Measurements from ENCODE around the gene KIAA0825.
A peak's percentile ranks its signal among the peaks of the same experiment; 100 is the strongest.
"Not testable (repeated sequence)": the region's sequence is repeated elsewhere in the genome, so short reads cannot be mapped to it uniquely, and the experiment has no call there.

KIAA0825 gene

GRCh38 chr5:94161801-94162200, 456.6 kb downstream of the KIAA0825 start:
- in situ Hi-C loops (cut with HindIII; ENCODE audit: low sequenced_read_pairs), result no loop called here

GRCh38 chr5:94159144-94159543, 459.3 kb downstream of the KIAA0825 start:
- TF ChIP-seq CTCF (IDR thresholded peaks at IDR 0.05; ENCODE audit: low read depth, low read length, missing control alignments), result no peak
- in situ Hi-C loops (cut with HindIII; ENCODE audit: low sequenced_read_pairs), result no loop called here
- DNase-seq (ENCODE audit: low read depth), result no peak
- H3K4me3 ChIP-seq (ENCODE audit: low read depth, low read length), result no peak overlapping the region

More at GRCh38 chr5:94161801-94162200, 456.6 kb downstream of the KIAA0825 start:
- no peak overlapping the region for H3K4me3 ChIP-seq (ENCODE audit: low read depth, low read length)
- DNase-seq (ENCODE audit: low read depth), result no peak
- no peak for TF ChIP-seq CTCF (IDR thresholded peaks at IDR 0.05; ENCODE audit: low read depth, low read length, missing control alignments)

- no peak for DNase-seq (ENCODE audit: low read depth)
- in situ Hi-C loops (cut with HindIII; ENCODE audit: low sequenced_read_pairs), result no loop called here
These were observed 460.5 kb downstream of the KIAA0825 start for GRCh38 chr5:94157704-94158539.

GRCh38 chr5:94154672-94155071, 463.7 kb downstream of the KIAA0825 start:
- no peak overlapping the region for H3K4me3 ChIP-seq (ENCODE audit: low read depth, low read length)
- TF ChIP-seq CTCF (IDR thresholded peaks at IDR 0.05; ENCODE audit: low read depth, low read length, missing control alignments), result no peak
- in situ Hi-C loops (cut with HindIII; ENCODE audit: low sequenced_read_pairs), result no loop called here
- DNase-seq (ENCODE audit: low read depth), result no peak

More at GRCh38 chr5:94157704-94158539, 460.5 kb downstream of the KIAA0825 start:
- no peak for TF ChIP-seq CTCF (IDR thresholded peaks at IDR 0.05; ENCODE audit: low read depth, low read length, missing control alignments)
- H3K4me3 ChIP-seq (ENCODE audit: low read depth, low read length), result no peak overlapping the region

GRCh38 chr5:94153736-94154450, 464.5 kb downstream of the KIAA0825 start:
- peak; percentile 11 for DNase-seq (ENCODE audit: low read depth)
- H3K4me3 ChIP-seq (ENCODE audit: low read depth, low read length), result no peak overlapping the region
- in situ Hi-C loops (cut with HindIII; ENCODE audit: low sequenced_read_pairs), result no loop called here
- TF ChIP-seq CTCF (IDR thresholded peaks at IDR 0.05; ENCODE audit: low read depth, low read length, missing control alignments), result no peak

GRCh38 chr5:94143621-94144020, 474.8 kb downstream of the KIAA0825 start:
- H3K4me3 ChIP-seq (ENCODE audit: low read depth, low read length); DNase-seq (ENCODE audit: low read depth); in situ Hi-C loops (cut with HindIII; ENCODE audit: low sequenced_read_pairs): not testable (repeated sequence)

- in situ Hi-C loops (cut with HindIII; ENCODE audit: low sequenced_read_pairs), result no loop called here
- TF ChIP-seq CTCF (IDR thresholded peaks at IDR 0.05; ENCODE audit: low read depth, low read length, missing control alignments), result no peak
- no peak overlapping the region for H3K4me3 ChIP-seq (ENCODE audit: low read depth, low read length)
- no peak for DNase-seq (ENCODE audit: low read depth)
These were observed 478.1 kb downstream of the KIAA0825 start for GRCh38 chr5:94140300-94140699.
